K562 (cell line): ENCODE measurements around the gene EEF1AKMT1.

Experiments used
- ESRRA ChIP-seq: fragments of 450-650 bp; IDR thresholded peaks from 2 replicates; pipeline ENCODE4 v1.6.1; 2014; ENCODE audit warnings: low read depth, mild to moderate bottlenecking, moderate library complexity, borderline replicate concordance
- EZH2 ChIP-seq: IDR thresholded peaks from 2 replicates; pipeline ENCODE4 v1.6.1; 2012; ENCODE audit warnings: low read depth, mild to moderate bottlenecking, inconsistent platforms, low read length, borderline replicate concordance
- FOSL1 ChIP-seq: fragments of 200-800 bp; sonication (Bioruptor generic); conservative IDR thresholded peaks from 2 replicates; pipeline ENCODE4 v1.6.1; 2016; ENCODE audit warnings: missing genetic modification characterization, missing compliant biosample characterization
- MAFG ChIP-seq: fragments of 450-650 bp; conservative IDR thresholded peaks from 2 replicates; pipeline ENCODE4 v1.6.1; 2016; ENCODE audit warnings: missing genetic modification characterization, missing compliant biosample characterization
- TEAD4 ChIP-seq, 2 experiments: sonication (generic) in 1 of 2; formaldehyde crosslinking in 1 of 2; IDR thresholded peaks; 2 replicates each; pipeline versions ENCODE4 v1.6.1 to v1.8.0; 2012 to 2022; ENCODE audit warnings: borderline replicate concordance in 1 of 2, inconsistent platforms in 1 of 2, low read length in 1 of 2, mild to moderate bottlenecking in 1 of 2, missing genetic modification reagents in 1 of 2

- TF ChIP-seq FOSL1 (no peak), EZH2 (no peak), ESRRA (no peak), MAFG (tag) (no peak), TEAD4 (IDR thresholded peaks at IDR 0.05; ENCODE audit: low read length) (no peak), TEAD4 (CRISPR knock-in tag; IDR thresholded peaks at IDR 0.05; ENCODE audit: borderline replicate concordance) (no peak)
Measured at GRCh38 chr13:20782116-20782708, 8.5 kb upstream of the EEF1AKMT1 start.
